CD8-positive, alpha-beta memory T cell (primary cell): ENCODE data around the gene DSP. TPM values are rescaled to one million over a fixed set of nuclear protein-coding genes. Genes with fewer than 3 reads are reported as not detected.

Experiments used
- CTCF ChIA-PET: fragments of 350-600 bp; sonication (Branson Sonifier 250); formaldehyde crosslinking; loops from one replicate; lab custom pipeline; 2021; ENCODE audit warnings: antibody characterized with exemption; lab: Charles Lee
- POLR2A ChIA-PET: fragments of 350-600 bp; sonication (Branson Sonifier 250); formaldehyde crosslinking; loops from one replicate; lab custom pipeline; 2021; ENCODE audit warnings: antibody characterized with exemption; lab: Charles Lee
- DNase-seq, 5 donors: peaks; one replicate each; pipeline versions ENCODE4 v3.0.0 to v3.0.0-alpha.2; 2020 to 2022; ENCODE audit warnings: mixed read lengths in 1 of 5
- H3K27ac ChIP-seq: one replicate; pipeline ENCODE4 v1.7.0; 2013; ENCODE audit warnings: low read depth, mild to moderate bottlenecking, low read length, moderate library complexity
- H3K27me3 ChIP-seq: 2 replicates; pipeline ENCODE4 v1.7.0; 2013; ENCODE audit warnings: low read length, mild to moderate bottlenecking; ENCODE audit not compliant: insufficient read depth, poor library complexity, severe bottlenecking
- H3K36me3 ChIP-seq: 2 replicates; pipeline ENCODE4 v1.7.0; 2013; ENCODE audit warnings: mild to moderate bottlenecking, low read length, moderate library complexity; ENCODE audit not compliant: insufficient read depth
- H3K4me1 ChIP-seq: 2 replicates; pipeline ENCODE4 v1.7.0; 2013; ENCODE audit warnings: mild to moderate bottlenecking, low read length, moderate library complexity; ENCODE audit not compliant: insufficient read depth
- H3K4me3 ChIP-seq: 2 replicates; pipeline ENCODE4 v1.7.0; 2013; ENCODE audit warnings: mild to moderate bottlenecking, low read length
- H3K9me3 ChIP-seq: 2 replicates; pipeline ENCODE4 v1.7.0; 2013; ENCODE audit warnings: mild to moderate bottlenecking, low read length
- H3K27ac Mint-ChIP-seq, 8 donors: one replicate each; pipeline ENCODE4 v1.8.0; 2020 to 2021; ENCODE audit warnings: mixed read lengths in 8 of 8, mild to moderate bottlenecking in 6 of 8, inconsistent platforms in 3 of 8, moderate library complexity in 3 of 8
- H3K27me3 Mint-ChIP-seq, 2 donors: one replicate each; pipeline ENCODE4 v1.8.0; 2020 to 2021; ENCODE audit warnings: mixed read lengths in 2 of 2, mild to moderate bottlenecking in 1 of 2, moderate library complexity in 1 of 2
- H3K36me3 Mint-ChIP-seq, 3 donors: one replicate each; pipeline ENCODE4 v1.8.0; 2020 to 2021; ENCODE audit warnings: mixed read lengths in 3 of 3, inconsistent platforms in 1 of 3, mild to moderate bottlenecking in 1 of 3
- H3K4me1 Mint-ChIP-seq, 3 donors: one replicate each; pipeline ENCODE4 v1.8.0; 2020 to 2021; ENCODE audit warnings: mixed read lengths in 3 of 3, inconsistent platforms in 1 of 3, mild to moderate bottlenecking in 1 of 3
- H3K4me3 Mint-ChIP-seq, 7 donors: one replicate each; pipeline ENCODE4 v1.8.0; 2020 to 2021; ENCODE audit warnings: mixed read lengths in 7 of 7, mild to moderate bottlenecking in 6 of 7, moderate library complexity in 4 of 7, inconsistent platforms in 2 of 7
- H3K9me3 Mint-ChIP-seq, 5 donors: one replicate each; pipeline ENCODE4 v1.8.0; 2020 to 2022; ENCODE audit warnings: mixed read lengths in 5 of 5, mild to moderate bottlenecking in 3 of 5, moderate library complexity in 2 of 5, inconsistent platforms in 1 of 5
- polyA plus RNA-seq: library from polyadenylated mRNA; unstranded; fragments of 300-500 nt; fragmentation: Illumina TruSeq; gene quantifications from one replicate; pipeline ENCODE4 v1.2.3, GENCODE V29; 2021
- total RNA-seq, 2 experiments: library from RNA; stranded (reverse); gene quantifications; one replicate each; pipeline ENCODE4 v1.2.3, GENCODE V29; 2021

DSP gene, protein sequence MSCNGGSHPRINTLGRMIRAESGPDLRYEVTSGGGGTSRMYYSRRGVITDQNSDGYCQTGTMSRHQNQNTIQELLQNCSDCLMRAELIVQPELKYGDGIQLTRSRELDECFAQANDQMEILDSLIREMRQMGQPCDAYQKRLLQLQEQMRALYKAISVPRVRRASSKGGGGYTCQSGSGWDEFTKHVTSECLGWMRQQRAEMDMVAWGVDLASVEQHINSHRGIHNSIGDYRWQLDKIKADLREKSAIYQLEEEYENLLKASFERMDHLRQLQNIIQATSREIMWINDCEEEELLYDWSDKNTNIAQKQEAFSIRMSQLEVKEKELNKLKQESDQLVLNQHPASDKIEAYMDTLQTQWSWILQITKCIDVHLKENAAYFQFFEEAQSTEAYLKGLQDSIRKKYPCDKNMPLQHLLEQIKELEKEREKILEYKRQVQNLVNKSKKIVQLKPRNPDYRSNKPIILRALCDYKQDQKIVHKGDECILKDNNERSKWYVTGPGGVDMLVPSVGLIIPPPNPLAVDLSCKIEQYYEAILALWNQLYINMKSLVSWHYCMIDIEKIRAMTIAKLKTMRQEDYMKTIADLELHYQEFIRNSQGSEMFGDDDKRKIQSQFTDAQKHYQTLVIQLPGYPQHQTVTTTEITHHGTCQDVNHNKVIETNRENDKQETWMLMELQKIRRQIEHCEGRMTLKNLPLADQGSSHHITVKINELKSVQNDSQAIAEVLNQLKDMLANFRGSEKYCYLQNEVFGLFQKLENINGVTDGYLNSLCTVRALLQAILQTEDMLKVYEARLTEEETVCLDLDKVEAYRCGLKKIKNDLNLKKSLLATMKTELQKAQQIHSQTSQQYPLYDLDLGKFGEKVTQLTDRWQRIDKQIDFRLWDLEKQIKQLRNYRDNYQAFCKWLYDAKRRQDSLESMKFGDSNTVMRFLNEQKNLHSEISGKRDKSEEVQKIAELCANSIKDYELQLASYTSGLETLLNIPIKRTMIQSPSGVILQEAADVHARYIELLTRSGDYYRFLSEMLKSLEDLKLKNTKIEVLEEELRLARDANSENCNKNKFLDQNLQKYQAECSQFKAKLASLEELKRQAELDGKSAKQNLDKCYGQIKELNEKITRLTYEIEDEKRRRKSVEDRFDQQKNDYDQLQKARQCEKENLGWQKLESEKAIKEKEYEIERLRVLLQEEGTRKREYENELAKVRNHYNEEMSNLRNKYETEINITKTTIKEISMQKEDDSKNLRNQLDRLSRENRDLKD (N-terminal part only)
- total RNA-seq (under 1 TPM in 1 of 2 experiments, not detected in 1; 0.04 TPM), polyA plus RNA-seq (0.08 TPM)

DNA sequence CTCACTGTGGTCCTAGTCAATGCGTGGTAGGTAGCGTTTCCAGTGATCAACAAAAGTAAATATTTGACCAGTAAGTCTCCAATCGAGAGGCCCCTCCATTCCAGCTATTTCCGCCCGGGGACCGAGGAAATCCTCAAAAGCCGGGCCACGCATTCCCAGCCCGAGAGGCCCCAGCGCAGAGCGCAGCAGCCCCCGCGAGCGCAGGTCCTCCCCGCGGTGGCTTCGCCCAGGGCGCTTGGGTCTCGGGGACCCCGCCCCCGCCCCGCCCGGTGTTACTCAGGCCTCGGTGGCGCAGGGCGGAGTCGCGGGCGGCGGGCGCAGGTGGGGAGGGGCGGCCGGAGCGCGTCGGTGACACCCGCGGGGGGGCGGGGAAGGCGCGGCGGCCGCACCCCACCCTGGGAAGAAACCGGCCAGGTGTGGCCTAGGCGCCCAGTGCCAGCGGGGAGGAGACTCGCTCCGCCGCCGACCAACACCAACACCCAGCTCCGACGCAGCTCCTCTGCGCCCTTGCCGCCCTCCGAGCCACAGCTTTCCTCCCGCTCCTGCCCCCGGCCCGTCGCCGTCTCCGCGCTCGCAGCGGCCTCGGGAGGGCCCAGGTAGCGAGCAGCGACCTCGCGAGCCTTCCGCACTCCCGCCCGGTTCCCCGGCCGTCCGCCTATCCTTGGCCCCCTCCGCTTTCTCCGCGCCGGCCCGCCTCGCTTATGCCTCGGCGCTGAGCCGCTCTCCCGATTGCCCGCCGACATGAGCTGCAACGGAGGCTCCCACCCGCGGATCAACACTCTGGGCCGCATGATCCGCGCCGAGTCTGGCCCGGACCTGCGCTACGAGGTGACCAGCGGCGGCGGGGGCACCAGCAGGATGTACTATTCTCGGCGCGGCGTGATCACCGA, at the start of gene DSP:
Gene DSP, plus strand, starts transcription at position 497 of the 890 bp plus-strand sequence. Its CDS starts 245 bp downstream, at position 742.
- Mint-ChIP-seq H3K4me3 (peak within 1 kb of the TSS; percentile 17 to 86 (median 70)), H3K36me3 (no peaks in the 10 kb centered on the region), H3K27me3 (peaks cover 52 to 81% of the 10 kb centered on the region in 2 donors), H3K9me3 (no peaks in the 10 kb centered on the region), H3K4me1 (peaks cover 8 to 22% (median 14%) of the 10 kb centered on the region in 3 donors), H3K27ac (peak within 1 kb of the TSS in 1 of 8 donors; percentile 21)
- Histone ChIP-seq H3K4me3 (peak within 1 kb of the TSS; percentile 47), H3K27ac (no peak within 1 kb of the TSS), H3K36me3 (no peaks in the 10 kb centered on the region), H3K9me3 (no peaks in the 10 kb centered on the region), H3K27me3 (peaks cover 30% of the 10 kb centered on the region), H3K4me1 (no peaks in the 10 kb centered on the region)
- ChIA-PET POLR2A (no interaction called here), CTCF (interaction anchor here (0.6 kb wide), 1 partner anchor 18 kb away, joined by 3 read pairs; no protein-coding TSS in a partner anchor)
- DNase-seq: peak in 2 of 5 donors; percentile 2 to 7

DNA sequence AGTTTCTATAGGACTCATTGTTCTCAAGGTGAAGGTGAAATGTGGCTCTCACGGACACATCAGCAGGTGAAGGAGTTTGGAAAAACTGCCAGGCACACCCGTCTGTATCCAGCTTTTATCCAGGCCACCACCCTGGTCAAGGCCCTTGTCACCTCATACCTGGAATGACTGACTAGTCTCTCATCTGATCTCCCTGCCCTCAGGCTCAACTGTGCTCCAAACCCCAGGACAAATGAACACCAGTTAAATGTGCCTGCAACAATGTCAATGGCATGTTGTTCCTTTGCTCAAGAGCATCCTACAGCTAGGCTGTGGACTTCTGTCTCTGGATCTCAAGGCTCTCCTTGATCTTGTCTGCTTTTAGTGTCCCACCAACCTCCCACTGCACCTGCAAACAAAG, 47.6 kb upstream of the DSP start:
- H3K27me3 Mint-ChIP-seq: peaks cover 13 to 50% of the 10 kb centered on the region in 2 donors
- no peaks in the 10 kb centered on the region for H3K9me3 ChIP-seq
- no peak overlapping the region for H3K4me3 Mint-ChIP-seq
- no peak overlapping the region for H3K27ac ChIP-seq
- CTCF ChIA-PET: no interaction called here
- no peaks in the 10 kb centered on the region for H3K4me1 Mint-ChIP-seq
- H3K9me3 Mint-ChIP-seq: peaks cover 0 to 1% (median 0%) of the 10 kb centered on the region in 5 donors
- no peaks in the 10 kb centered on the region for H3K4me1 ChIP-seq
- no peak for DNase-seq
- no peak overlapping the region for H3K27ac Mint-ChIP-seq
- H3K36me3 ChIP-seq: no peaks in the 10 kb centered on the region
- POLR2A ChIA-PET: no interaction called here
- no peaks in the 10 kb centered on the region for H3K27me3 ChIP-seq
- H3K36me3 Mint-ChIP-seq: no peaks in the 10 kb centered on the region
- H3K4me3 ChIP-seq: no peak overlapping the region

DNA sequence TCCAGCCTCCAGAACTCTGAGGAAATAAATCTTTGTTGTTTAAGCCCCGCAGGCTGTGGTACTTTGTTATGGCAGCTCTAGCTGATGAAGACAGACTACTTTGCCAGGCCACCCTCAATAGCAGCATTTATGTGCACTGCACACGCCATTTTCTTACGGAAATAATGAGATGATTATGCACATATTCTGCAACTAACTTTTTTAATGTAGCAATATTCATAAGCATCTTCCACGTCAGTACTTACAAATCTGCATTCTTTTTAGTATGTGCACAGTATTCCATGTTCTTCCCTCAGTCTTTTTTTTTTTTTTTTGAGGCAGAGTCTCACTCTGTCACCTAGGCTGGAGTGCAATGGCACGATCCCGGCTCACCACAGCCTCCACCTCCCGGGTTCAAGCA, 46.8 kb upstream of the DSP start:
- DNase-seq: no peak
- H3K27ac ChIP-seq: no peak overlapping the region
- Mint-ChIP-seq H3K36me3 (no peaks in the 10 kb centered on the region), H3K27ac (no peak overlapping the region), H3K4me3 (no peak overlapping the region), H3K4me1 (no peaks in the 10 kb centered on the region), H3K27me3 (peaks cover 13 to 51% of the 10 kb centered on the region in 2 donors), H3K9me3 (peaks cover 0 to 1% (median 0%) of the 10 kb centered on the region in 5 donors)
- ChIA-PET CTCF (no interaction called here), POLR2A (no interaction called here)
- no peaks in the 10 kb centered on the region for H3K4me1 ChIP-seq
- no peaks in the 10 kb centered on the region for H3K27me3 ChIP-seq
- no peaks in the 10 kb centered on the region for H3K9me3 ChIP-seq
- H3K4me3 ChIP-seq: no peak overlapping the region
- H3K36me3 ChIP-seq: no peaks in the 10 kb centered on the region

DNA sequence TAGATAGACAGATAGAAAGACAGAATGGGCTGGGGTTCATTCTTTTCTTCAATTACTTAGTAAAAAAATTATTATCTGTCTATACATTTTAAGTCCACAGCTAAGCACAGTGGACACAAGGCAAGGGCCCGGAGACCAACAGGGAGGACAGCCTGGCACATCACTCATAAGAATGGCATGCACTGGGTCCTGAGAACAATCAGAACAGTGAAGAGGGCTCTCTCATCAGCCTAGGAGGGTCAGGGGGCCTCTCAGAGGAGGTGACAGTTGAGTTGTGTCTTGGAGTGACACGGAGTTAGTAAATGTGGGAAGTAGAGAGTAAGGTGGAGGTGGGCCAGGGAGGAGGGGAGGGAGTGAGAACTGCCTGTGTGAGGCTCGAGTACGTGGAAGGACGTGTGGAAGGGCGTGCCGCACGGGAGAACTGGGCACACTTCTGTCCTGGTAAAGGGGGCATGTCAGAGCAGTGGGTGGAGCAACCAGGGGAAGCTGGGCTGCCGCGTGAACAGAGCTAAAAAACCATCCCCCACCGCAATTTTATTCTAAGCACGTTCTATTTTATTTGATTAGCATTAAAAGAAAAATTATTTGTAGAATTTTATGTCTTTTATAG, 45.1 kb upstream of the DSP start:
- ChIA-PET POLR2A (no interaction called here), CTCF (no interaction called here)
- Mint-ChIP-seq H3K9me3 (peaks cover 0 to 1% (median 0%) of the 10 kb centered on the region in 5 donors), H3K27ac (no peak overlapping the region), H3K27me3 (peaks cover 15 to 59% of the 10 kb centered on the region in 2 donors), H3K4me1 (no peaks in the 10 kb centered on the region), H3K4me3 (no peak overlapping the region), H3K36me3 (no peaks in the 10 kb centered on the region)
- no peak overlapping the region for H3K27ac ChIP-seq
- no peak for DNase-seq
- no peaks in the 10 kb centered on the region for H3K36me3 ChIP-seq
- no peaks in the 10 kb centered on the region for H3K27me3 ChIP-seq
- no peaks in the 10 kb centered on the region for H3K4me1 ChIP-seq
- no peak overlapping the region for H3K4me3 ChIP-seq
- no peaks in the 10 kb centered on the region for H3K9me3 ChIP-seq

DNA sequence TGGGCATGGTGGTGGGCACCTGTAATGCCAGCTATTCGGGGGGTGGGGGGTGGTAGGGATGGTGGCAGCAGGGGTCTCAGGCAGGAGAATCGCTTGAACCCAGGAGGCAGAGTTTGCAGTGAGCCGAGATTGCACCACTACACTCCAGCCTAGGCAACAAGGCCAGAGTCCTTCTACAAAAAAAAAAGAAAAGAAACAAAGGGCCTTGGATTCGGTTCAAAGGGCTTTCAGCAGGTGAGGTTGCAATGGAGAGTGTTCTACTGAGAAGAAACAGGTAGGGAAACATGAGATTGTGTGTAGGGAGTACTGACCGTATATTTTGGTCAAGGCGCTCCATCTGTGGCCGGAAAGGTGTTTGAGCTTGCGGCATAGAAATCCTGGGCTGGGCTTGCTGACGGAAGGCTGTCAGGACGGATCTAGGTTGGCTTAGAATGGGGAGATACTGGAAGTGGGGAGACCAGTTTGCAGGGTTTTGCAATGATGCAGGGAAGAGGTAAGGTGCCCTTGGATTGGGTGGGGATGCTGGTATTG, 40.7 kb upstream of the DSP start:
- no peaks in the 10 kb centered on the region for H3K27me3 ChIP-seq
- no peaks in the 10 kb centered on the region for H3K9me3 ChIP-seq
- CTCF ChIA-PET: no interaction called here
- POLR2A ChIA-PET: no interaction called here
- no peaks in the 10 kb centered on the region for H3K36me3 ChIP-seq
- H3K4me1 ChIP-seq: no peaks in the 10 kb centered on the region
- no peak for DNase-seq
- Mint-ChIP-seq H3K9me3 (peaks cover 0 to under 1% (median 0%) of the 10 kb centered on the region in 5 donors), H3K4me3 (no peak overlapping the region), H3K27ac (no peak overlapping the region), H3K4me1 (no peaks in the 10 kb centered on the region), H3K27me3 (peaks cover 13 to 42% of the 10 kb centered on the region in 2 donors), H3K36me3 (no peaks in the 10 kb centered on the region)
- H3K27ac ChIP-seq: no peak overlapping the region
- no peak overlapping the region for H3K4me3 ChIP-seq

DNA sequence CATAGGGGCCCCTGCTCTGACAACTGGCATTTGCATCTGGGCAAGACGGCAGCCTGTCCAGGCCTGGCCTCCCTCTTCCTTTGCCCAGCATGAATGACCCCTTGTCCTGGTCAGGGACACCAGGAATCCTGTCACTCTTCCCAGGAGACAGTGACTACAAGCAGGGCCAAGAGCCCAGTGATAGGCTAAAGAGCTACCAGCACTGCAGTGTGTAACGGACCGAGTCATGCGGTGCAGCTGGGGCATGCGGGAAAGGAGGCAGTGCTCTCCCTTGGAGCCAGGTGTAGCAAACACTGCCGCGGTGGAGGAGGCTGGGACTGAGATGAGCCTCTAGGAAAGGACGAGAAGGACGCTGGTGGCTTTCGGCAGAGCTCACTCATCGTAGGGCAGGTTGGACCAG, 38.7 kb upstream of the DSP start:
- DNase-seq: no peak
- Histone ChIP-seq H3K4me1 (no peaks in the 10 kb centered on the region), H3K27ac (no peak overlapping the region), H3K36me3 (no peaks in the 10 kb centered on the region), H3K4me3 (no peak overlapping the region), H3K27me3 (no peaks in the 10 kb centered on the region), H3K9me3 (no peaks in the 10 kb centered on the region)
- no peak overlapping the region for H3K4me3 Mint-ChIP-seq
- H3K36me3 Mint-ChIP-seq: no peaks in the 10 kb centered on the region
- POLR2A ChIA-PET: no interaction called here
- H3K27me3 Mint-ChIP-seq: peaks cover 8 to 38% of the 10 kb centered on the region in 2 donors
- no peaks in the 10 kb centered on the region for H3K4me1 Mint-ChIP-seq
- H3K27ac Mint-ChIP-seq: no peak overlapping the region
- CTCF ChIA-PET: no interaction called here
- H3K9me3 Mint-ChIP-seq: no peaks in the 10 kb centered on the region

DNA sequence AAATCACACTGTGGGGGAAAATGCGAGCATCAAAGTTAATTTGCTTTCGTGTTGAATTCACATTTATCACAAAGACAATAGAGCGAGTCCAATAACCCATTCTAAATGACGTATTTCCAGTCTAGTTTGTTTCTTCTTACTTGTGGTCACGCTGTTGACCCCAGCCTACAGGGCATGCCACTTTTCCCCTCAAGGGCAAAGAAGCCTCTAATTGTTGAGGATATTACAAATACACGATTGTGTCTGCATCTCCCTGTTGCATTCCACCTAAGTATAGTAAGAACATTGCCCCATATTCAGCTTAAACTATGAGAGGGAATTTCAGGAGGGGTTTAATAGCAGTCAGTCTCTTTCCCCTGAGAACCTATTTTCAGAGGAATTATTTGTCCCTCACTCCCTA, 37.4 kb upstream of the DSP start:
- CTCF ChIA-PET: no interaction called here
- no peaks in the 10 kb centered on the region for H3K36me3 Mint-ChIP-seq
- H3K9me3 Mint-ChIP-seq: no peaks in the 10 kb centered on the region
- H3K9me3 ChIP-seq: no peaks in the 10 kb centered on the region
- no peaks in the 10 kb centered on the region for H3K27me3 ChIP-seq
- no peak overlapping the region for H3K4me3 ChIP-seq
- POLR2A ChIA-PET: no interaction called here
- H3K27ac ChIP-seq: no peak overlapping the region
- no peaks in the 10 kb centered on the region for H3K4me1 Mint-ChIP-seq
- no peaks in the 10 kb centered on the region for H3K4me1 ChIP-seq
- no peak for DNase-seq
- H3K27ac Mint-ChIP-seq: no peak overlapping the region
- no peaks in the 10 kb centered on the region for H3K36me3 ChIP-seq
- H3K27me3 Mint-ChIP-seq: peaks cover 8 to 33% of the 10 kb centered on the region in 2 donors
- no peak overlapping the region for H3K4me3 Mint-ChIP-seq
